ENCODE results near the gene CCNQ.

DNA sequence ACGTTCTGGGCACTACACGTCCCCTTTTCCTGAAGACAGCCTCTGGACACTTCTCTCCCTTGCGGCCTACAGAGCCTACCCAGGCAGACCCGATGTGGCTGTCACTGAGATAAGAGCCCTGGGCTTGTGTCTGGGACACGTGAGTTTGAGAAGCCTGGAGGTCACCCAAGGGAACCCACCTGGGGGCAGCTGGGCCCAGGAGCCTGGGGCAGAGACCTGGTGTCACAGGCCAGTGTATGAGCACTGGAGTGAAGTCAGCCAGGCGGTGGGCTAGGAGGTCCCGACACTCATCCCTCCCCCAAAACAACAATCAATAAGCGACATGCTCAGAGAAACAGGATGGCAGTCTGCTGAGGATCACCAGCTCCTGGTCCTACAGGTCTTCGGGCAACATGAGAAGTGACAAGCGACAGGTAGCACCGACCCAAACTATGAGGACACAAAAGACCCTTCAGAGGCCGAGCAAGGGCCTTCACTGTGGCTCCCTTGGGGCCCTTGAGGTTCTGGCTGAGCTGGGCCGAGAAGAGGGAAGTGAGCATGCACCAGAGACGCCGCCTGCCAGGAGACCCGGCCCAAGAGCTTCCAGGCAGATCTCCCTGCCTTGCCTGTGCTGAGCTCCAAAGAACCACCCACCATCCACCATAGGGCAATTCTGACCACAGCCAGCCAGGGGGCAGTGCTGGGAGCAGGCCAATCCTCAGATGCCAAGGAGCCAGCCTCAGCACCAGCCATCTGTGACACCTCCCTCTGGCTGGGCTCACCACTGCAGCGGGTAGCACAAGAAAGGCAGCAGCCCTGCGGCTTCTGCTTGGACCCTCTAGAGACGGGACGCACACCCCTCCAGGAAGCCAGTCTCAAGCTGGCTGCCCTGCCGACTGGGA, 37.1 kb upstream of the CCNQ start:
- TF ChIP-seq, protein P1, sequence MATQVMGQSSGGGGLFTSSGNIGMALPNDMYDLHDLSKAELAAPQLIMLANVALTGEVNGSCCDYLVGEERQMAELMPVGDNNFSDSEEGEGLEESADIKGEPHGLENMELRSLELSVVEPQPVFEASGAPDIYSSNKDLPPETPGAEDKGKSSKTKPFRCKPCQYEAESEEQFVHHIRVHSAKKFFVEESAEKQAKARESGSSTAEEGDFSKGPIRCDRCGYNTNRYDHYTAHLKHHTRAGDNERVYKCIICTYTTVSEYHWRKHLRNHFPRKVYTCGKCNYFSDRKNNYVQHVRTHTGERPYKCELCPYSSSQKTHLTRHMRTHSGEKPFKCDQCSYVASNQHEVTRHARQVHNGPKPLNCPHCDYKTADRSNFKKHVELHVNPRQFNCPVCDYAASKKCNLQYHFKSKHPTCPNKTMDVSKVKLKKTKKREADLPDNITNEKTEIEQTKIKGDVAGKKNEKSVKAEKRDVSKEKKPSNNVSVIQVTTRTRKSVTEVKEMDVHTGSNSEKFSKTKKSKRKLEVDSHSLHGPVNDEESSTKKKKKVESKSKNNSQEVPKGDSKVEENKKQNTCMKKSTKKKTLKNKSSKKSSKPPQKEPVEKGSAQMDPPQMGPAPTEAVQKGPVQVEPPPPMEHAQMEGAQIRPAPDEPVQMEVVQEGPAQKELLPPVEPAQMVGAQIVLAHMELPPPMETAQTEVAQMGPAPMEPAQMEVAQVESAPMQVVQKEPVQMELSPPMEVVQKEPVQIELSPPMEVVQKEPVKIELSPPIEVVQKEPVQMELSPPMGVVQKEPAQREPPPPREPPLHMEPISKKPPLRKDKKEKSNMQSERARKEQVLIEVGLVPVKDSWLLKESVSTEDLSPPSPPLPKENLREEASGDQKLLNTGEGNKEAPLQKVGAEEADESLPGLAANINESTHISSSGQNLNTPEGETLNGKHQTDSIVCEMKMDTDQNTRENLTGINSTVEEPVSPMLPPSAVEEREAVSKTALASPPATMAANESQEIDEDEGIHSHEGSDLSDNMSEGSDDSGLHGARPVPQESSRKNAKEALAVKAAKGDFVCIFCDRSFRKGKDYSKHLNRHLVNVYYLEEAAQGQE (tag by site-specific recombination; IDR thresholded peaks at IDR 0.05), result no peak
- TF ChIP-seq ZSCAN18 (tag by site-specific recombination; IDR thresholded peaks at IDR 0.05) (no peak), CTCF (tag by site-specific recombination; IDR thresholded peaks at IDR 0.05) (peak; percentile 73), ZNF23 (tag by site-specific recombination; IDR thresholded peaks at IDR 0.05; ENCODE audit: borderline replicate concordance) (no peak), ZNF510 (tag by site-specific recombination; IDR thresholded peaks at IDR 0.05; ENCODE audit: insufficient replicate concordance) (no peak), ZNF768 (tag by site-specific recombination; IDR thresholded peaks at IDR 0.05) (no peak), ZNF670 (tag by site-specific recombination; IDR thresholded peaks at IDR 0.05; ENCODE audit: low read depth) (no peak), ZBTB48 (tag by site-specific recombination; IDR thresholded peaks at IDR 0.05) (no peak), ZNF704 (tag by site-specific recombination; IDR thresholded peaks at IDR 0.05) (no peak), ZNF114 (tag by site-specific recombination; IDR thresholded peaks at IDR 0.05) (no peak), ZNF146 (tag by site-specific recombination; IDR thresholded peaks at IDR 0.05) (no peak), ZNF121 (tag by site-specific recombination; IDR thresholded peaks at IDR 0.05) (no peak)
- TF ChIP-seq, protein P2, sequence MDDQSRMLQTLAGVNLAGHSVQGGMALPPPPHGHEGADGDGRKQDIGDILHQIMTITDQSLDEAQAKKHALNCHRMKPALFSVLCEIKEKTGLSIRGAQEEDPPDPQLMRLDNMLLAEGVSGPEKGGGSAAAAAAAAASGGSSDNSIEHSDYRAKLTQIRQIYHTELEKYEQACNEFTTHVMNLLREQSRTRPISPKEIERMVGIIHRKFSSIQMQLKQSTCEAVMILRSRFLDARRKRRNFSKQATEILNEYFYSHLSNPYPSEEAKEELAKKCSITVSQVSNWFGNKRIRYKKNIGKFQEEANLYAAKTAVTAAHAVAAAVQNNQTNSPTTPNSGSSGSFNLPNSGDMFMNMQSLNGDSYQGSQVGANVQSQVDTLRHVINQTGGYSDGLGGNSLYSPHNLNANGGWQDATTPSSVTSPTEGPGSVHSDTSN (CRISPR knock-in tag; IDR thresholded peaks at IDR 0.05), result no peak
